MG63 (cell line): ENCODE results near the gene PCDHA7. TPM values are rescaled to one million over a fixed set of nuclear protein-coding genes. Genes with fewer than 3 reads are reported as not detected.
"Not testable (repeated sequence)": the region's sequence is repeated elsewhere in the genome, so short reads cannot be mapped to it uniquely, and the experiment has no call there.

ENCODE experiments used
- DNase-seq: peaks from one replicate; pipeline ENCODE4 v3.0.0-alpha.2; 2020
- H3K27me3 ChIP-seq: fragments of 250-450 bp; sonication (Bioruptor Pico); 2 replicates; pipeline ENCODE4 v1.5.1; 2020; ENCODE audit warnings: mild to moderate bottlenecking, moderate library complexity
- H3K36me3 ChIP-seq: fragments of 250-450 bp; sonication (Bioruptor Pico); 2 replicates; pipeline ENCODE4 v1.5.1; 2020; ENCODE audit warnings: mild to moderate bottlenecking, moderate library complexity
- H3K4me3 ChIP-seq: fragments of 250-450 bp; sonication (Bioruptor Pico); 2 replicates; pipeline ENCODE4 v1.5.1; 2020; ENCODE audit warnings: mild to moderate bottlenecking, moderate library complexity
- H3K9me3 ChIP-seq: fragments of 250-450 bp; sonication (Bioruptor Pico); 2 replicates; pipeline ENCODE4 v1.5.1; 2020; ENCODE audit warnings: mild to moderate bottlenecking, moderate library complexity
- total RNA-seq: library from RNA; depleted of rRNA; stranded (reverse); fragments of >200 nt; shearing (Covaris generic); gene quantifications from 2 replicates; pipeline ENCODE4 v1.2.3, GENCODE V29; 2014; ENCODE audit warnings: low replicate concordance

Gene PCDHA7
- total RNA-seq, 1 experiment from 2014 or later, result 0.10 TPM

DNA sequence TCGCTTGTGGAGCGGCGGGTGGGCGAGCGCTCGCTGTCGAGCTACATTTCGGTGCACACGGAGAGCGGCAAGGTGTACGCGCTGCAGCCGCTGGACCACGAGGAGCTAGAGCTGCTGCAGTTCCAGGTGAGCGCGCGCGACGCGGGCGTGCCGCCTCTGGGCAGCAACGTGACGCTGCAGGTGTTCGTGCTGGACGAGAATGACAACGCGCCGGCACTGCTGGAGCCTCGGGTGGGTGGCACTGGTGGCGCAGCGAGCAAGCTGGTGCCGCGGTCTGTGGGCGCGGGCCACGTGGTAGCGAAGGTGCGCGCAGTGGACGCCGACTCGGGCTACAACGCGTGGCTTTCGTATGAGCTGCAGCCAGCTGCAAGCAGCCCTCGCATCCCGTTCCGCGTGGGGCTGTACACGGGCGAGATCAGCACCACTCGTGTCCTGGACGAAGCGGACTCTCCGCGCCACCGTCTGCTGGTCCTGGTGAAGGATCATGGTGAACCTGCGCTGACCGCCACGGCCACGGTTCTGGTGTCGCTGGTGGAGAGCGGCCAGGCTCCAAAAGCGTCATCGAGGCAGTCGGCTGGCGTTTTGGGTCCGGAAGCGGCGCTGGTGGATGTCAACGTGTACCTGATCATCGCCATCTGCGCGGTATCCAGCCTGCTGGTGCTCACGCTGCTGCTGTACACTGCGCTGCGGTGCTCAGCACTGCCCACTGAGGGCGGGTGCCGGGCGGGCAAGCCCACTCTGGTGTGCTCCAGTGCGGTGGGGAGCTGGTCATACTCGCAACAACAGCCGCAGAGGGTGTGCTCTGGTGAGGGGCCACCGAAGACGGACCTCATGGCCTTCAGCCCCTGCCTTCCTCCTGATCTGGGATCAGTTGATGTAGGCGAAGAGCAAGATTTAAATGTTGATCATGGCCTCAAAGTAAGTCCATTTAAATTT lies 9.0 kb downstream of the PCDHA7 start:
- H3K4me3 ChIP-seq, result no peak overlapping the region
- no peaks in the 10 kb centered on the region for H3K36me3 ChIP-seq
- H3K9me3 ChIP-seq, result peaks cover 10% of the 10 kb centered on the region
- no peak for DNase-seq
- H3K27me3 ChIP-seq, result peaks cover 6% of the 10 kb centered on the region

DNA sequence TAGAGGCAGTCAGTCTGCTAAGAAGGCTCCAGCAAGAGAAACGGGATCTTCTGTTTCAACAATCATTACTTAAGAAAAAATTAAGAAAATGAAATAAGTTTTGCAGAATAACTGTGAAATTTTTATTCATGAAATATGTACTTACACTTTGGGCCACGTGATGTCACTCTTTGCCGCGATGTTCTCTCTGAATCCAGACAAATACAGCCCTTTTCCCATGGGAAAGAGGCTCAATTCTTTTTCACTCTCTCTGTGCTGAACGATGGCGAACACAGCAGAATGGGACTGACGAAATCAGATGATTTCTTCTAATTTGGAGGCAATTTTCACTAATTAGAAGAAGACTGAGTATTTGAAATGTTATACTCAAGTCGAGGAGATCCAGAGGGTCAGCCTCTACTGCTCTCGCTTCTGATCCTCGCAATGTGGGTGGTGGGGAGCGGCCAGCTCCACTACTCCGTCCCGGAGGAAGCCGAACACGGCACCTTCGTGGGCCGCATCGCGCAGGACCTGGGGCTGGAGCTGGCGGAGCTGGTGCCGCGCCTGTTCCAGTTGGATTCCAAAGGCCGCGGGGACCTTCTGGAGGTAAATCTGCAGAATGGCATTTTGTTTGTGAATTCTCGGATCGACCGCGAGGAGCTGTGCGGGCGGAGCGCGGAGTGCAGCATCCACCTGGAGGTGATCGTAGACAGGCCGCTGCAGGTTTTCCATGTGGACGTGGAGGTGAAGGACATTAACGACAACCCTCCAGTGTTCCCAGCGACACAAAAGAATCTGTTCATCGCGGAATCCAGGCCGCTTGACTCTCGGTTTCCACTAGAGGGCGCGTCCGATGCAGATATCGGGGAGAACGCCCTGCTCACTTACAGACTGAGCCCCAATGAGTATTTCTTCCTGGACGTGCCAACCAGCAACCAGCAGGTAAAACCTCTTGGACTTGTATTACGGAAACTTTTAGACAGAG lies 14.4 kb downstream of the PCDHA7 start, which contains the start of gene PCDHA9:
PCDHA9 (plus strand) TSS at position 244 of the 964 bp plus-strand sequence; CDS start at position 358, 114 bp downstream.
- not testable (repeated sequence) for DNase-seq, H3K27me3 ChIP-seq, H3K36me3 ChIP-seq, H3K4me3 ChIP-seq, H3K9me3 ChIP-seq

DNA sequence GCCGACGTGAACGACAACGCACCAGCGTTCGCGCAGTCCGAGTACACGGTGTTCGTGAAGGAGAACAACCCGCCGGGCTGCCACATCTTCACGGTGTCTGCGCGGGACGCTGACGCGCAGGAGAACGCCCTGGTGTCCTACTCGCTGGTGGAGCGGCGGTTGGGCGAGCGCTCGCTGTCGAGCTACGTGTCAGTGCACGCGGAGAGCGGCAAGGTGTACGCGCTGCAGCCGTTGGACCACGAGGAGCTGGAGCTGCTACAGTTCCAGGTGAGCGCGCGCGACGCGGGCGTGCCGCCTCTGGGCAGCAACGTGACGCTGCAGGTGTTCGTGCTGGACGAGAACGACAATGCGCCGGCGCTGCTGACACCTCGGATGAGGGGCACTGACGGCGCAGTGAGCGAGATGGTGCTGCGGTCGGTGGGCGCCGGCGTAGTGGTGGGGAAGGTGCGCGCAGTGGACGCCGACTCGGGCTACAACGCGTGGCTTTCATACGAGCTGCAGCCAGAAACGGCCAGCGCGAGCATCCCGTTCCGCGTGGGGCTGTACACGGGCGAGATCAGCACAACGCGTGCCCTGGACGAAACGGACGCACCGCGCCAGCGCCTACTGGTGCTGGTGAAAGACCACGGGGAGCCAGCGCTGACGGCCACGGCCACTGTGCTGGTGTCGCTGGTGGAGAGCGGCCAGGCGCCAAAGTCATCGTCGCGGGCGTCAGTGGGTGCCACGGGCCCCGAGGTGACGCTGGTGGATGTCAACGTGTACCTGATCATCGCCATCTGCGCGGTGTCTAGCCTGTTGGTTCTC lies 16.0 kb downstream of the PCDHA7 start:
- not testable (repeated sequence) for H3K9me3 ChIP-seq, H3K4me3 ChIP-seq, DNase-seq, H3K36me3 ChIP-seq, H3K27me3 ChIP-seq

DNA sequence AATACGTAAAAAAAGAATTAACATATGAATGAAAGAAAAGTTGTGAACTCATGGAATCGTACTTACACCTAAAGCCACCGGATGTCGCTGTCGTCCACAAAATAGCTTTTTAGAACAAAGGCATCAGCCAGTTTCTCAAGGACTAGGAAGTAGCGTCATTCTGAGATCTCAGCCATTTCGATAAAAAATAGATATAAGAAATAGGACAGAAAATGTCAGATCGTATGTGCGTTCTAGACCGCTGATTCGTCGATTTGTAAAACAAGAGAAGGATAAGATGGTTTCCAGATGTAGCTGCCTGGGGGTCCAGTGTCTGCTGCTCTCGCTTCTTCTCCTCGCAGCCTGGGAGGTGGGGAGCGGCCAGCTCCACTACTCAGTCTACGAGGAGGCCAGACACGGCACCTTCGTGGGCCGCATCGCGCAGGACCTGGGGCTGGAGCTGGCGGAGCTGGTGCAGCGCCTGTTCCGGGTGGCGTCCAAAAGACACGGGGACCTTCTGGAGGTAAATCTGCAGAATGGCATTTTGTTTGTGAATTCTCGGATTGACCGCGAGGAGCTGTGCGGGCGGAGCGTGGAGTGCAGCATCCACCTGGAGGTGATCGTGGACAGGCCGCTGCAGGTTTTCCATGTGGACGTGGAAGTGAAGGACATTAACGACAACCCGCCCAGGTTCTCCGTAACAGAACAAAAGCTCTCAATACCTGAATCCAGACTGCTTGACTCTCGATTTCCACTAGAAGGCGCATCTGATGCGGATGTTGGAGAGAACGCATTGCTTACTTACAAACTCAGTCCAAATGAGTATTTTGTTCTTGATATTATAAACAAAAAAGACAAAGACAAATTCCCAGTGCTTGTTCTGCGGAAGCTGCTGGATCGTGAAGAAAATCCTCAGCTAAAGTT lies 22.0 kb downstream of the PCDHA7 start, which contains the start of gene PCDHA10:
PCDHA10 (plus strand) TSS at position 126 of the 903 bp plus-strand sequence; CDS start at position 278, 152 bp downstream.
- DNase-seq, result no peak
- H3K36me3 ChIP-seq, result no peaks in the 10 kb centered on the region
- no peak within 1 kb of the TSS for H3K4me3 ChIP-seq
- peaks cover 5% of the 10 kb centered on the region for H3K27me3 ChIP-seq
- no peaks in the 10 kb centered on the region for H3K9me3 ChIP-seq

DNA sequence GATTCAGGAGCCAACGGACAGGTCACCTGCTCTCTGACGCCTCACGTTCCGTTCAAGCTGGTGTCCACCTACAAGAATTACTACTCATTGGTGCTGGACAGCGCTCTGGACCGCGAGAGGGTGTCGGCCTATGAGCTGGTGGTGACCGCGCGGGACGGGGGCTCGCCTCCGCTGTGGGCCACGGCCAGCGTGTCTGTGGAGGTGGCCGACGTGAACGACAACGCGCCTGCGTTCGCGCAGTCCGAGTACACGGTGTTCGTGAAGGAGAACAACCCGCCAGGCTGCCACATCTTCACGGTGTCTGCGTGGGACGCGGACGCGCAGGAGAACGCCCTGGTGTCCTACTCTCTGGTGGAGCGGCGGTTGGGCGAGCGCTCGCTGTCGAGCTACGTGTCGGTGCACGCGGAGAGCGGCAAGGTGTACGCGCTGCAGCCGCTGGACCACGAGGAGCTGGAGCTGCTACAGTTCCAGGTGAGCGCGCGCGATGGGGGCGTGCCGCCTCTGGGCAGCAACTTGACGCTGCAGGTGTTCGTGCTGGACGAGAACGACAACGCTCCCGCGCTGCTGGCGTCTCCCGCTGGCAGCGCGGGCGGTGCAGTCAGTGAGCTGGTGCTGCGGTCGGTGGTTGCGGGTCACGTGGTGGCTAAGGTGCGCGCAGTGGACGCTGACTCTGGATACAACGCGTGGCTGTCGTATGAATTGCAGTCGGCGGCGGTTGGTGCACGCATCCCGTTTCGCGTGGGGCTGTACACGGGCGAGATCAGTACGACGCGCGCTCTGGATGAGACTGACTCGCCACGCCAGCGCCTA lies 23.3 kb downstream of the PCDHA7 start:
- H3K4me3 ChIP-seq, result no peak overlapping the region
- DNase-seq, result no peak
- H3K36me3 ChIP-seq, result no peaks in the 10 kb centered on the region
- H3K9me3 ChIP-seq, result no peaks in the 10 kb centered on the region
- peaks cover 5% of the 10 kb centered on the region; the same call in 1 of the 2 replicates for H3K27me3 ChIP-seq

DNA sequence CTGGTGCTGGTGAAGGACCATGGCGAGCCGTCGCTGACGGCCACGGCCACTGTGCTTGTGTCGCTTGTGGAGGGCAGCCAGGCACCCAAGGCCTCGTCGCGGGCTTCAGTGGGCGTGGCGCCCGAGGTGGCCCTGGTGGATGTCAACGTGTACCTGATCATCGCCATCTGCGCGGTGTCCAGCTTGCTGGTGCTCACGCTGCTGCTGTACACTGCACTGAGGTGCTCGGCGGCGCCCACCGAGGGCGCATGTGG lies 23.8 kb downstream of the PCDHA7 start:
- Histone ChIP-seq H3K4me3 (no peak overlapping the region), H3K27me3 (peaks cover 5% of the 10 kb centered on the region; the same call in 1 of the 2 replicates), H3K36me3 (no peaks in the 10 kb centered on the region), H3K9me3 (no peaks in the 10 kb centered on the region)
- no peak for DNase-seq

DNA sequence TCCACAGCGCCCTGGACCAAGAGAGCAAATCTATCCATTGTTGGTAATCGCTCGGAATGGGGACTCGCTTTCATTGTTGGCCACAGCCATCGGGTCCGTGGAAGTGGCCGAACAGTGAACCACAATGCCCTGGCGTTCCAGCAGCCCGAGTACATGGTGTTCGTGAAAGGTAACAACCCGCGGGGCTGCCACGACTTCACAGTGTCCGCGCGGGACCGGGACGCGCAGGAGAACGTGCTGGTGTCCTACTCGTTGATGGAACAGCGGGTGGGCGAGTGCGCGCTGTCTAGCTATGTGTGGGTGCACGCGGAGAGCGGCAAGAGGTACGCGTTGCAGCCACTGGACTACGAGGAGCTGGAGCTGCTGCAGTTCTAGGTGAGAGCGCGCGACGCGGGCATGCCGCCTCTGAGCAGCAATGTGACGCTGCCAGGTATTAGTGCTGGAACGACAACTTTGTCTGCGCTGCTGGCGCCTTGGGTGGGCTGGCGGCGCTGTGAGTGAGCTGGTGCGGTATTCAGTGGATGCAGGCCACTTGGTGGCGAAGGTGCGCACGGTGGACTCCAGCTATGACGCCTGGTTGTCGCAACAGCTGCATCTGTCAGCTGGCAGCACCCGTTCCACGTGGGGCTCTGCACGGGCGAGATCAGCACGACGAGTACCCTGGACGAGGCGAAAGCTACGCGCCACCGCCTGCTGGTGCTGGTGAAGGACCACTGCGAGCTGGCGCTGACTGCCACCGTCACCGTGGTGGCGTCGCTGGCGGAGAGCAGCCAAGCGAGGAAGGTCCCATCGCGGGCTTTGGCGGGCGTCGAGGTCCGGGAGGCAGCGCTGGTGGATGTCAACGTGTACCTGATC lies 28.6 kb downstream of the PCDHA7 start:
- Histone ChIP-seq H3K4me3 (no peak overlapping the region), H3K9me3 (no peaks in the 10 kb centered on the region), H3K27me3 (peaks cover 6% of the 10 kb centered on the region), H3K36me3 (no peaks in the 10 kb centered on the region)
- DNase-seq, result no peak

DNA sequence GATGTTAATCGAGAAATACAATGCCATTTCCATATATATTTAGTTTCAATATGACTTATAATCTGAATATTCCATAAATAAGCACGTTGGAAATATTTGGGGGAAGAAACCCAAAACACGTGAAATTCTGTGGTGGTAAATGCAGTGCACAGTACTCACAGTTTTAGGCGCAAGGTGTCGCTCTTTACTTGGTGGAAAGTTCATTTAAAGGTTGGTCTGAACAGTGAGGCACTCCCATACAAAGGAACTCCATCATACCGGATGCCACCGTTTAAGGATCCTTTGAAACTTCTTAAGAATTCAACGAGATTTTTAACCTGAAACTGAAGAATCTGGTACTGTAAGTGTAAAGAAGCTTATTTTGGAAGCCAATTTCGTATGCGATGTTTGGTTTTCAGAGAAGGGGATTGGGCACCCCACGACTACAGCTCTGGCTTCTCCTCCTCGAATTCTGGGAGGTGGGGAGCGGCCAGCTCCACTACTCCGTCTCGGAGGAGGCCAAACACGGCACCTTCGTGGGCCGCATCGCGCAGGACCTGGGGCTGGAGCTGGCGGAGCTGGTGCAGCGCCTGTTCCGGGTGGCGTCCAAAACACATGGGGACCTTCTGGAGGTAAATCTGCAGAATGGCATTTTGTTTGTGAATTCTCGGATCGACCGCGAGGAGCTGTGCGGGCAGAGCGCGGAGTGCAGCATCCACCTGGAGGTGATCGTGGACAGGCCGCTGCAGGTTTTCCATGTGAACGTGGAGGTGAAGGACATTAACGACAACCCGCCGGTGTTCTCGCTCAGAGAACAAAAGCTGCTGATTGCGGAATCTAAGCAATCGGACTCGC lies 34.9 kb downstream of the PCDHA7 start, which contains the start of gene PCDHA11:
PCDHA11 (plus strand) TSS at position 237 of the 834 bp plus-strand sequence; CDS start at position 384, 147 bp downstream.
- DNase-seq, result no peak
- Histone ChIP-seq H3K9me3 (no peaks in the 10 kb centered on the region), H3K4me3 (no peak within 1 kb of the TSS), H3K36me3 (no peaks in the 10 kb centered on the region), H3K27me3 (peaks cover 6% of the 10 kb centered on the region)

DNA sequence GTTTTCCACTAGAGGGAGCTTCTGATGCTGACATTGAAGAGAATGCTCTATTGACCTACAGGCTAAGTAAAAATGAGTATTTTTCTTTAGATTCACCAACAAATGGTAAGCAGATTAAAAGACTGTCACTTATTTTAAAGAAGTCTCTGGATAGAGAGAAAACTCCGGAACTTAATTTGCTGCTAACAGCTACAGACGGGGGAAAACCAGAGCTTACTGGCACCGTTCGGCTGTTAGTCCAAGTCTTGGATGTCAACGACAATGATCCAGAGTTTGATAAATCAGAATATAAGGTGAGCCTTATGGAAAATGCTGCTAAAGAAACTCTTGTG lies 35.5 kb downstream of the PCDHA7 start:
- Histone ChIP-seq H3K4me3 (no peak overlapping the region), H3K36me3 (no peaks in the 10 kb centered on the region), H3K27me3 (peaks cover 5% of the 10 kb centered on the region), H3K9me3 (no peaks in the 10 kb centered on the region)
- DNase-seq, result no peak

DNA sequence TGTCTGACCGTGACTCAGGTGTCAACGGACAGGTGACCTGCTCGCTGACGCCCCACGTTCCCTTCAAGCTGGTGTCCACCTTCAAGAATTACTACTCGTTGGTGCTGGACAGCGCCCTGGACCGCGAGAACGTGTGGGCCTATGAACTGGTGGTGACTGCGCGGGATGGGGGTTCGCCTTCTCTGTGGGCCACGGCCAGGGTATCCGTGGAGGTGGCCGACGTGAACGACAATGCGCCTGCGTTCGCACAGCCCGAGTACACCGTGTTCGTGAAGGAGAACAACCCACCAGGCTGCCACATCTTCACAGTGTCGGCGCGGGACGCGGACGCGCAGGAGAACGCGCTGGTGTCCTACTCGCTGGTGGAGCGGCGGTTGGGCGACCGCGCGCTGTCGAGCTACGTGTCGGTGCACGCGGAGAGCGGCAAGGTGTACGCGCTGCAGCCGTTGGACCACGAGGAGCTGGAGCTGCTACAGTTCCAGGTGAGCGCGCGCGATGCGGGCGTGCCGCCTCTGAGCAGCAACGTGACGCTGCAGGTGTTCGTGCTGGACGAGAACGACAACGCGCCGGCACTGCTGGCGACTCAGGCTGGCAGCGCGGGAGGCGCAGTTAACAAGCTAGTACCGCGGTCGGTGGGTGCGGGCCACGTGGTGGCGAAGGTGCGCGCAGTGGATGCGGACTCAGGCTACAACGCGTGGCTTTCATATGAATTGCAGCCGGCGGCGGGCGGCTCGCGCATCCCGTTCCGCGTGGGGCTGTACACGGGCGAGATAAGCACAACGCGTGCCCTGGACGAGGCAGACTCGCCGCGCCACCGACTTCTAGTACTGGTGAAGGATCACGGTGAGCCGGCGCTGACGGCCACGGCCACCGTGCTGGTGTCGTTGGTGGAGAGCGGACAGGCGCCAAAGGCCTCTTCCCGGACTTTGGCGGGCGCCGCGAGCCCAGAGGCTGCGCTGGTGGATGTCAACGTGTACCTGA lies 36.4 kb downstream of the PCDHA7 start:
- peaks cover 4% of the 10 kb centered on the region for H3K27me3 ChIP-seq
- no peak for DNase-seq
- H3K9me3 ChIP-seq, result no peaks in the 10 kb centered on the region
- no peaks in the 10 kb centered on the region for H3K36me3 ChIP-seq
- no peak overlapping the region for H3K4me3 ChIP-seq

DNA sequence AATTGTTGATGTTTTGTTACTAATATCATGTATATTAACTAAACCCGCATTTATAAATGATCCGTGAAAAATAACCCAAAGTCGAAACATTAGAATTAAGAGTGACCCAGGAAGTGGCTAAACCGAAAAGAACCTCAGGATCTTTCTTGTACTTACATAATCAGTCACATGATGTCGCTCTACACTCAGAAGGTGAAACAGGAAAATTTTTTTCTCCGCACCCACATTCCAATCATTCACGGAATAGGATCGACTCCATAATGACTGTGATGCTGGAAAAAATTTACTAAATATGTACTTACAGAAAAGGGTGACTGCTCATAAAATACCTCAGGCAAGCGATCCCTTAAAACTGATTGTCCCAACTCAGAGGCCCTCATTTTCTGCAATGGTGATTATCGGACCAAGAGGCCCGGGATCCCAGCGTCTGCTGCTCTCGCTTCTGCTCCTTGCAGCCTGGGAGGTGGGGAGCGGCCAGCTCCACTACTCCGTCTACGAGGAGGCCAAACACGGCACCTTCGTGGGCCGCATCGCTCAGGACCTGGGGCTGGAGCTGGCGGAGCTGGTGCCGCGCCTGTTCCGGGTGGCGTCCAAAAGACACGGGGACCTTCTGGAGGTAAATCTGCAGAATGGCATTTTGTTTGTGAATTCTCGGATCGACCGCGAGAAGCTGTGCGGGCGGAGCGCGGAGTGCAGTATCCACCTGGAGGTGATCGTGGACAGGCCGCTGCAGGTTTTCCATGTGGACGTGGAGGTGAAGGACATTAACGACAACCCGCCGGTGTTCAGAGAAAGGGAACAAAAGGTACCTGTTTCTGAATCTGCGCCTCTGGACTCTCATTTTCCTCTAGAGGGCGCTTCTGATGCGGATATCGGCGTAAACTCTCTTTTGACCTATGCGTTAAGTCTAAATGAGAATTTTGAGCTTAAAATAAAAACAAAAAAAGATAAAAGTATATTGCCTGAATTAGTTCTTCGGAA lies 41.3 kb downstream of the PCDHA7 start, which contains the start of gene PCDHA12:
PCDHA12 (plus strand) TSS at position 224 of the 981 bp plus-strand sequence; CDS start at position 389, 165 bp downstream.
- Histone ChIP-seq H3K36me3 (no peaks in the 10 kb centered on the region), H3K4me3 (no peak within 1 kb of the TSS), H3K27me3 (no peaks in the 10 kb centered on the region; the same call in 1 of the 2 replicates), H3K9me3 (no peaks in the 10 kb centered on the region)
- DNase-seq, result no peak
